Fibroblast of lung (primary cell): Measurements from ENCODE around the gene TXNL4B. TPM values are rescaled to one million over a fixed set of nuclear protein-coding genes. Genes with fewer than 3 reads are reported as not detected.
"Not testable (repeated sequence)": the region's sequence is repeated elsewhere in the genome, so short reads cannot be mapped to it uniquely, and the experiment has no call there.

Experiments
- DNase-seq, 2 donors: peaks; one replicate each; pipeline versions ENCODE4 v3.0.0 to v3.0.0-alpha.2; 2010; ENCODE audit warnings: low read depth in 2 of 2
- H2AFZ ChIP-seq: 2 replicates; pipeline ENCODE4 v1.5.1; 2012; ENCODE audit warnings: low read length, control low read depth, inconsistent platforms
- H3K27ac ChIP-seq: 2 replicates; pipeline ENCODE4 v1.5.1; 2011; ENCODE audit warnings: low read length, control low read depth; ENCODE audit not compliant: insufficient read depth
- H3K27me3 ChIP-seq: 2 replicates; pipeline ENCODE4 v1.5.1; 2011; ENCODE audit warnings: mild to moderate bottlenecking, low read length; ENCODE audit not compliant: control insufficient read depth, insufficient read depth
- H3K36me3 ChIP-seq: 2 replicates; pipeline ENCODE4 v1.5.1; 2011; ENCODE audit warnings: low read length; ENCODE audit not compliant: control insufficient read depth, insufficient read depth
- H3K4me1 ChIP-seq: 2 replicates; pipeline ENCODE4 v1.5.1; 2011; ENCODE audit warnings: low read length; ENCODE audit not compliant: control insufficient read depth, insufficient read depth; ENCODE audit errors: extremely low read depth
- H3K4me2 ChIP-seq: 2 replicates; pipeline ENCODE4 v1.5.1; 2011; ENCODE audit warnings: low read length, control low read depth; ENCODE audit not compliant: insufficient read depth; ENCODE audit errors: extremely low read depth
- H3K4me3 ChIP-seq, 4 experiments: fragments of 200-600 bp in 1 of 4; sonication (generic) in 1 of 4; replicated peaks in 1 of 4; 2 replicates each; pipeline ENCODE4 v1.5.1; 2011 to 2016; ENCODE audit warnings: low read length in 4 of 4, low read depth in 3 of 4, mild to moderate bottlenecking in 3 of 4, control low read depth in 2 of 4, inconsistent platforms in 1 of 4, mixed read lengths in 1 of 4; ENCODE audit not compliant: insufficient read depth in 1 of 4; ENCODE audit errors: control extremely low read depth in 1 of 4
- H3K79me2 ChIP-seq: 2 replicates; pipeline ENCODE4 v1.5.1; 2012; ENCODE audit warnings: mild to moderate bottlenecking, low read length, inconsistent platforms; ENCODE audit not compliant: control insufficient read depth, insufficient read depth
- H3K9ac ChIP-seq: 2 replicates; pipeline ENCODE4 v1.5.1; 2011; ENCODE audit warnings: mild to moderate bottlenecking, low read length, control low read depth; ENCODE audit not compliant: insufficient read depth
- H3K9me3 ChIP-seq: 2 replicates; pipeline ENCODE4 v1.5.1; 2012; ENCODE audit warnings: low read depth, low read length; ENCODE audit not compliant: control insufficient read depth, insufficient read depth
- H4K20me1 ChIP-seq: 2 replicates; pipeline ENCODE4 v1.5.1; 2011; ENCODE audit warnings: low read length; ENCODE audit not compliant: control insufficient read depth, insufficient read depth; ENCODE audit errors: extremely low read depth
- EZH2 ChIP-seq: IDR thresholded peaks from 2 replicates; pipeline ENCODE4 v1.5.1; 2012; ENCODE audit warnings: low read length, control low read depth, mild to moderate bottlenecking; ENCODE audit errors: missing control alignments
- polyA plus RNA-seq, 2 donors: library from polyadenylated mRNA; depleted of rRNA in 1 of 2; stranded (reverse) in 1 of 2; unstranded in 1 of 2; fragments of >200 nt; gene quantifications; 2 replicates each; pipeline ENCODE4 v1.2.1, GENCODE V29; 2011 to 2012; ENCODE audit warnings: missing spikeins in 1 of 2
- total RNA-seq: library from RNA; depleted of rRNA; stranded (reverse); fragments of >200 nt; gene quantifications from 2 replicates; pipeline ENCODE4 v1.2.1, GENCODE V29; 2014
- TF ChIP-seq, protein P1 (sequence below), 2 donors: IDR thresholded peaks in 1 of 2; conservative IDR thresholded peaks in 1 of 2; 1 replicate in 1 of 2; 2 replicates in 1 of 2; pipeline ENCODE4 v1.5.1; 2011 to 2012; ENCODE audit warnings: low read length in 2 of 2, control low read depth in 1 of 2, inconsistent platforms in 1 of 2, low read depth in 1 of 2, mild to moderate bottlenecking in 1 of 2

TXNL4B gene
- total and polyA plus RNA-seq, 2 donors (not counting 1 experiment from before 2014, with no cell fraction given), result 8.3 to 14.5 TPM

DNA sequence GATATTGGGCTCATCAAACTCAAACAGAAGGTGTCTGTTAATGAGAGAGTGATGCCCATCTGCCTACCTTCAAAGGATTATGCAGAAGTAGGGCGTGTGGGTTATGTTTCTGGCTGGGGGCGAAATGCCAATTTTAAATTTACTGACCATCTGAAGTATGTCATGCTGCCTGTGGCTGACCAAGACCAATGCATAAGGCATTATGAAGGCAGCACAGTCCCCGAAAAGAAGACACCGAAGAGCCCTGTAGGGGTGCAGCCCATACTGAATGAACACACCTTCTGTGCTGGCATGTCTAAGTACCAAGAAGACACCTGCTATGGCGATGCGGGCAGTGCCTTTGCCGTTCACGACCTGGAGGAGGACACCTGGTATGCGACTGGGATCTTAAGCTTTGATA lies 33.0 kb downstream of the TXNL4B start:
- no peaks in the 10 kb centered on the region for H3K9me3 ChIP-seq
- no peaks in the 10 kb centered on the region for H3K79me2 ChIP-seq
- H3K9ac ChIP-seq, result no peak overlapping the region
- H4K20me1 ChIP-seq, result no peaks in the 10 kb centered on the region
- H3K4me3 ChIP-seq, result no peak overlapping the region
- TF ChIP-seq, protein P1, sequence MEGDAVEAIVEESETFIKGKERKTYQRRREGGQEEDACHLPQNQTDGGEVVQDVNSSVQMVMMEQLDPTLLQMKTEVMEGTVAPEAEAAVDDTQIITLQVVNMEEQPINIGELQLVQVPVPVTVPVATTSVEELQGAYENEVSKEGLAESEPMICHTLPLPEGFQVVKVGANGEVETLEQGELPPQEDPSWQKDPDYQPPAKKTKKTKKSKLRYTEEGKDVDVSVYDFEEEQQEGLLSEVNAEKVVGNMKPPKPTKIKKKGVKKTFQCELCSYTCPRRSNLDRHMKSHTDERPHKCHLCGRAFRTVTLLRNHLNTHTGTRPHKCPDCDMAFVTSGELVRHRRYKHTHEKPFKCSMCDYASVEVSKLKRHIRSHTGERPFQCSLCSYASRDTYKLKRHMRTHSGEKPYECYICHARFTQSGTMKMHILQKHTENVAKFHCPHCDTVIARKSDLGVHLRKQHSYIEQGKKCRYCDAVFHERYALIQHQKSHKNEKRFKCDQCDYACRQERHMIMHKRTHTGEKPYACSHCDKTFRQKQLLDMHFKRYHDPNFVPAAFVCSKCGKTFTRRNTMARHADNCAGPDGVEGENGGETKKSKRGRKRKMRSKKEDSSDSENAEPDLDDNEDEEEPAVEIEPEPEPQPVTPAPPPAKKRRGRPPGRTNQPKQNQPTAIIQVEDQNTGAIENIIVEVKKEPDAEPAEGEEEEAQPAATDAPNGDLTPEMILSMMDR (conservative IDR thresholded peaks at IDR 0.05 in 1 of 2, IDR thresholded peaks at IDR 0.05 in 1 of 2; ENCODE audit: low read depth in 1 of 2, low read length in 2 of 2), result no peak
- TF ChIP-seq EZH2, result no peak
- no peaks in the 10 kb centered on the region for H3K27me3 ChIP-seq
- H3K36me3 ChIP-seq, result no peaks in the 10 kb centered on the region
- no peaks in the 10 kb centered on the region for H3K4me1 ChIP-seq
- DNase-seq, result no peak
- no peak overlapping the region for H3K4me2 ChIP-seq
- H3K27ac ChIP-seq, result no peak overlapping the region
- no peak overlapping the region for H2AFZ ChIP-seq

DNA sequence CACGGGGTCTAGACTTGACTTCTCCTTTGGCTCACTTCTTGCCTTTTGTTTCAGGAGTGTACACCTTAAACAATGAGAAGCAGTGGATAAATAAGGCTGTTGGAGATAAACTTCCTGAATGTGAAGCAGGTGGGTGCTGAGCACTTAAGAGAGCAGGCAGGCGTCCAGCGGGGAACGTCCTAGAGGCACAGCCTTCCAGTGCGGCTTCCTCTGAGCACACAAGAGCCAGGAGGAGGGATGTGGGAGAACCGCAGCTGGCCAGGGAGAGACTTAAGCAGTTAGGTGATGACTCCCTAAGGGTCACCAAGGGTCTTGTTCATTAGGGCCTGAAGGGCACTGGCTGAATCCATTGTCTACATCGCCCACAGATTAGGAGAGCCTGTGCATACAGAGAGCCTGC lies 34.4 kb downstream of the TXNL4B start:
- H3K4me1 ChIP-seq, H3K79me2 ChIP-seq, H3K27ac ChIP-seq, H3K9ac ChIP-seq, H4K20me1 ChIP-seq, H3K27me3 ChIP-seq, DNase-seq, H3K4me2 ChIP-seq, H2AFZ ChIP-seq, H3K36me3 ChIP-seq, H3K4me3 ChIP-seq, H3K9me3 ChIP-seq: not testable (repeated sequence)

DNA sequence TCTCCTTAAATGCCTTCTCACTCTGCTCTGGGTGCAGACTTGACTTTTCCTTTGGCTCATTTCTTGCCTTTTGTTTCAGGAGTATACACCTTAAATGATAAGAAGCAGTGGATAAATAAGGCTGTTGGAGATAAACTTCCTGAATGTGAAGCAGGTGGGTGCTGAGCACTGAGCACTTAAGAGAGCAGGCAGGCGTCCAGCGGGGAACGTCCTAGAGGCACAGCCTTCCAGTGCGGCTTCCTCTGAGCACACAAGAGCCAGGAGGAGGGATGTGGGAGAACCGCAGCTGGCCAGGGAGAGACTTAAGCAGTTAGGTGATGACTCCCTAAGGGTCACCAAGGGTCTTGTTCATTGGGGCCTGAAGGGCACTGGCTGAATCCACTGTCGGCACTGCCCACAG lies 36.1 kb downstream of the TXNL4B start:
- H3K4me1 ChIP-seq, DNase-seq, H3K4me3 ChIP-seq, H2AFZ ChIP-seq, H3K9me3 ChIP-seq, H3K4me2 ChIP-seq, H3K79me2 ChIP-seq, H3K27me3 ChIP-seq, H3K9ac ChIP-seq, H4K20me1 ChIP-seq, H3K36me3 ChIP-seq, H3K27ac ChIP-seq: not testable (repeated sequence)

DNA sequence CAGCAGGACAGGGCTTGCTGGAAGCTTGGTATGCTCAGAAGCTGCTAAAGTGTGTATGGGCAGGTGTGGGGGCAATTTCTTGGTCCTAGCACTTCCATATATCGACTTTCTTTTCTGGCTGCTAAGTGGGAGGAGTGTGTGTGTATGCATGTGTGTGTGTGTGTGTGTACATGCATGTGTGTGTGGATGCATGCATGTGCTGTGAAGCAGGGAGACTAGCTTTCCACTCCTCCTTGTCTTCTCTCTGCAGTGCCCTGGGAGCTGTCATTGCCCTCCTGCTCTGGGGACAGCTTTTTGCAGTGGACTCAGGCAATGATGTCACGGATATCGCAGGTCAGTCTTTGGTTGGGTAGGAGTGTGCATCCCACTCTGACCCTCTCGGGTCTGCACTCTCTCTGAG lies 37.5 kb downstream of the TXNL4B start:
- H3K36me3 ChIP-seq, result no peaks in the 10 kb centered on the region
- H3K4me2 ChIP-seq, result no peak overlapping the region
- H3K4me1 ChIP-seq, result no peaks in the 10 kb centered on the region
- no peak overlapping the region for H3K9ac ChIP-seq
- DNase-seq, result no peak
- H4K20me1 ChIP-seq, result no peaks in the 10 kb centered on the region
- no peak overlapping the region for H2AFZ ChIP-seq
- TF ChIP-seq, protein P1 (conservative IDR thresholded peaks at IDR 0.05 in 1 of 2, IDR thresholded peaks at IDR 0.05 in 1 of 2; ENCODE audit: low read depth in 1 of 2, low read length in 2 of 2), result no peak
- no peak for TF ChIP-seq EZH2
- H3K9me3 ChIP-seq, result no peaks in the 10 kb centered on the region
- H3K27me3 ChIP-seq, result no peaks in the 10 kb centered on the region
- no peaks in the 10 kb centered on the region for H3K79me2 ChIP-seq
- H3K4me3 ChIP-seq, result no peak overlapping the region
- H3K27ac ChIP-seq, result no peak overlapping the region

DNA sequence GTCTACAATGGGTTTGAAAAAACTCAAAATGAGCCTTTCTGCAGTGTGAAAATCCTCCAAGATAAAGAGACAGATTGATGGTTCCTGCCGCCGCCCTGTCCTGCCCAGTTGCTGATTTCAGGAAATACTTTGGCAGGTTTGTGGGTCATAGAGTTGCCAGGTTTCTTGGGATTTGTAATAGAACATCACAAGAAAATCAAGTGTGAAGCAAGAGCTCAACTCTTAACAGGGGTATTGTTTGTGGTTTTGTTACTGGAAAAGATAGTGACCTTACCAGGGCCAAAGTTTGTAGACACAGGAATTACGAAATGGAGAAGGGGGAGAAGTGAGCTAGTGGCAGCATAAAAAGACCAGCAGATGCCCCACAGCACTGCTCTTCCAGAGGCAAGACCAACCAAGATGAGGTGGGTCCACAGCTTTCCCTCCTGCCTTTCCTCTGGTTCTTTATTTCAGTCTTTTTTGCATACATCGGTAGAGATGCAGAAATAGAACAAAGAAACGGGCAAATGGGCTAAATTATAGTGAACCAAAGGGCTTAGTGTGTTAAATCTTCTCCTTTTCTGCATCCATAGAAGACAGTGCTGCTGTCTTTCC lies 39.1 kb downstream of the TXNL4B start, which contains the start of gene HP:
Gene HP (plus strand): TSS at position 252 of the 594 bp plus-strand sequence. CDS start 148 bp downstream, at position 400.
- H3K79me2 ChIP-seq, H3K27ac ChIP-seq, H3K9me3 ChIP-seq, H3K4me1 ChIP-seq, H3K36me3 ChIP-seq, DNase-seq, H3K4me2 ChIP-seq, H2AFZ ChIP-seq, H4K20me1 ChIP-seq, H3K4me3 ChIP-seq, H3K27me3 ChIP-seq, H3K9ac ChIP-seq: not testable (repeated sequence)
